Measurements from ENCODE around the gene BICDL1. TPM values are rescaled to one million over a fixed set of nuclear protein-coding genes. Genes with fewer than 3 reads are reported as not detected.

Gene BICDL1
- total RNA-seq, 1 experiment from 2014 or later: 22.2 TPM

GRCh38 chr12:120121343-120121742 lies 132.3 kb downstream of the BICDL1 start:
- Histone ChIP-seq H3K4me3 (ENCODE audit: low read depth in 2 of 2, low read length in 2 of 2) (no peak overlapping the region), H3K27me3 (ENCODE audit: control insufficient read depth, insufficient read depth, low read length) (no peaks in the 10 kb centered on the region), H3K27ac (ENCODE audit: low read length) (no peak overlapping the region), H3K36me3 (ENCODE audit: control insufficient read depth, insufficient read depth, low read length) (no peaks in the 10 kb centered on the region), H3K9me3 (ENCODE audit: control insufficient read depth, insufficient read depth, low read depth, low read length) (no peaks in the 10 kb centered on the region), H3K4me1 (ENCODE audit: control insufficient read depth, insufficient read depth, low read length) (peaks cover 10% of the 10 kb centered on the region; the same call in 1 of the 2 replicates)
- in situ Hi-C loops (cut with HindIII; ENCODE audit: low pct_unique_long_range_greater_than_20kb, low sequenced_read_pairs): no loop called here
- ATAC-seq (no peak), DNase-seq (ENCODE audit: low read depth, low spot score) (no peak)
- ChIA-PET POLR2A (no interaction called here), CTCF (no interaction called here)
- no TSS peak for BruUV-seq (replicated peaks)
- no peak for TF ChIP-seq TCF7L2 (IDR thresholded peaks at IDR 0.05; ENCODE audit: low read depth, low read length)
- TF ChIP-seq CTCF (IDR thresholded peaks at IDR 0.05): no peak
- no peak for TF ChIP-seq SIN3A (IDR thresholded peaks at IDR 0.05; ENCODE audit: borderline replicate concordance, insufficient read depth, low read depth, low read length)
- no peak for TF ChIP-seq REST (IDR thresholded peaks at IDR 0.05; ENCODE audit: insufficient read depth in 1 of 2, low read depth in 2 of 2, low read length in 1 of 2)
- TF ChIP-seq POLR2AphosphoS5 (IDR thresholded peaks at IDR 0.05; ENCODE audit: low read depth, low read length): no peak
- intact Hi-C loops (cut with micrococcal nuclease; ENCODE audit: unreplicated experiment): no loop called here

- Histone ChIP-seq H3K4me3 (ENCODE audit: low read depth in 2 of 2, low read length in 2 of 2) (no peak overlapping the region), H3K4me1 (ENCODE audit: control insufficient read depth, insufficient read depth, low read length) (peaks cover 10% of the 10 kb centered on the region; the same call in 1 of the 2 replicates), H3K9me3 (ENCODE audit: control insufficient read depth, insufficient read depth, low read depth, low read length) (no peaks in the 10 kb centered on the region), H3K36me3 (ENCODE audit: control insufficient read depth, insufficient read depth, low read length) (peaks cover 2% of the 10 kb centered on the region; the same call in 1 of the 2 replicates), H3K27me3 (ENCODE audit: control insufficient read depth, insufficient read depth, low read length) (no peaks in the 10 kb centered on the region), H3K27ac (ENCODE audit: low read length) (no peak overlapping the region)
- TF ChIP-seq POLR2AphosphoS5 (IDR thresholded peaks at IDR 0.05; ENCODE audit: low read depth, low read length) (no peak), REST (IDR thresholded peaks at IDR 0.05; ENCODE audit: insufficient read depth in 1 of 2, low read depth in 2 of 2, low read length in 1 of 2) (no peak), SIN3A (IDR thresholded peaks at IDR 0.05; ENCODE audit: borderline replicate concordance, insufficient read depth, low read depth, low read length) (no peak), CTCF (IDR thresholded peaks at IDR 0.05) (no peak), TCF7L2 (IDR thresholded peaks at IDR 0.05; ENCODE audit: low read depth, low read length) (no peak)
- in situ Hi-C loops (cut with HindIII; ENCODE audit: low pct_unique_long_range_greater_than_20kb, low sequenced_read_pairs): no loop called here
- CTCF ChIA-PET: no interaction called here
- ATAC-seq: no peak
- no TSS peak for BruUV-seq (replicated peaks)
- POLR2A ChIA-PET: no interaction called here
- DNase-seq (ENCODE audit: low read depth, low spot score): no peak
- intact Hi-C loops (cut with micrococcal nuclease; ENCODE audit: unreplicated experiment): no loop called here
These were observed 132.8 kb downstream of the BICDL1 start for GRCh38 chr12:120121766-120122293.

Data from Panc1 (cell line).